Left ventricle myocardium inferior (tissue), 1 donor: ENCODE results near the gene RILPL1. TPM values are rescaled to one million over a fixed set of nuclear protein-coding genes. Genes with fewer than 3 reads are reported as not detected.
A peak's percentile ranks its signal among the peaks of the same experiment; 100 is the strongest.
"Not testable (repeated sequence)": the region's sequence is repeated elsewhere in the genome, so short reads cannot be mapped to it uniquely, and the experiment has no call there.

Source experiments
- DNase-seq: peaks from one replicate; pipeline ENCODE4 v3.0.0-alpha.2; 2020
- H3K27ac ChIP-seq: fragments of 200-600 bp; replicated peaks from 2 replicates; pipeline ENCODE4 v1.8.0; 2021
- H3K27me3 ChIP-seq: fragments of 200-600 bp; 2 replicates; pipeline ENCODE4 v1.8.0; 2021; ENCODE audit warnings: low read depth
- H3K36me3 ChIP-seq: fragments of 200-600 bp; 2 replicates; pipeline ENCODE4 v1.8.0; 2021
- H3K4me1 ChIP-seq: fragments of 200-600 bp; 2 replicates; pipeline ENCODE4 v1.8.0; 2021
- H3K4me3 ChIP-seq: fragments of 200-600 bp; 2 replicates; pipeline ENCODE4 v1.8.0; 2021; ENCODE audit warnings: mild to moderate bottlenecking, moderate library complexity
- H3K9me3 ChIP-seq: fragments of 200-600 bp; replicated peaks from 2 replicates; pipeline ENCODE4 v1.8.0; 2021
- CTCF ChIP-seq: fragments of 200-600 bp; IDR thresholded peaks from 2 replicates; pipeline ENCODE4 v1.8.0; 2021; ENCODE audit warnings: antibody characterized with exemption, mild to moderate bottlenecking, borderline replicate concordance
- intact Hi-C: fragments of 100-400 bp; cut with micrococcal nuclease; formaldehyde crosslinking; loops from one replicate; pipeline ENCODE4 v1.11.0; 2022
- long read RNA-seq: library from polyadenylated mRNA; unstranded; transcript quantifications from one replicate; pipeline ENCODE4 v2.0.0, GENCODE V29; 2021
- total RNA-seq: library from RNA; stranded (reverse); fragmentation: NEBNext Ultra II Directional; extraction: Animal tissue kit (Norgen Biotek cat#: 25700); gene quantifications from one replicate; pipeline ENCODE4 v1.2.1, GENCODE V29; 2021
- donor health status: DM: no; HTN: yes; CAD: no; lungs with severe emphysema.

The RILPL1 gene, protein sequence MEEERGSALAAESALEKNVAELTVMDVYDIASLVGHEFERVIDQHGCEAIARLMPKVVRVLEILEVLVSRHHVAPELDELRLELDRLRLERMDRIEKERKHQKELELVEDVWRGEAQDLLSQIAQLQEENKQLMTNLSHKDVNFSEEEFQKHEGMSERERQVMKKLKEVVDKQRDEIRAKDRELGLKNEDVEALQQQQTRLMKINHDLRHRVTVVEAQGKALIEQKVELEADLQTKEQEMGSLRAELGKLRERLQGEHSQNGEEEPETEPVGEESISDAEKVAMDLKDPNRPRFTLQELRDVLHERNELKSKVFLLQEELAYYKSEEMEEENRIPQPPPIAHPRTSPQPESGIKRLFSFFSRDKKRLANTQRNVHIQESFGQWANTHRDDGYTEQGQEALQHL
- 89.7 TPM for total RNA-seq
- long read RNA-seq, transcript RILPL1-205 (8 exons, 2,258 nt), result major isoform, 250 of 408 reads
- long read RNA-seq, transcript RILPL1-202 (7 exons, 3,932 nt), result minor isoform, 54 of 408 reads
- long read RNA-seq, partial matches to known transcripts, result 16 of 408 reads
- long read RNA-seq, other reads (novel, unspliced or antisense), result 85 of 408 reads

DNA sequence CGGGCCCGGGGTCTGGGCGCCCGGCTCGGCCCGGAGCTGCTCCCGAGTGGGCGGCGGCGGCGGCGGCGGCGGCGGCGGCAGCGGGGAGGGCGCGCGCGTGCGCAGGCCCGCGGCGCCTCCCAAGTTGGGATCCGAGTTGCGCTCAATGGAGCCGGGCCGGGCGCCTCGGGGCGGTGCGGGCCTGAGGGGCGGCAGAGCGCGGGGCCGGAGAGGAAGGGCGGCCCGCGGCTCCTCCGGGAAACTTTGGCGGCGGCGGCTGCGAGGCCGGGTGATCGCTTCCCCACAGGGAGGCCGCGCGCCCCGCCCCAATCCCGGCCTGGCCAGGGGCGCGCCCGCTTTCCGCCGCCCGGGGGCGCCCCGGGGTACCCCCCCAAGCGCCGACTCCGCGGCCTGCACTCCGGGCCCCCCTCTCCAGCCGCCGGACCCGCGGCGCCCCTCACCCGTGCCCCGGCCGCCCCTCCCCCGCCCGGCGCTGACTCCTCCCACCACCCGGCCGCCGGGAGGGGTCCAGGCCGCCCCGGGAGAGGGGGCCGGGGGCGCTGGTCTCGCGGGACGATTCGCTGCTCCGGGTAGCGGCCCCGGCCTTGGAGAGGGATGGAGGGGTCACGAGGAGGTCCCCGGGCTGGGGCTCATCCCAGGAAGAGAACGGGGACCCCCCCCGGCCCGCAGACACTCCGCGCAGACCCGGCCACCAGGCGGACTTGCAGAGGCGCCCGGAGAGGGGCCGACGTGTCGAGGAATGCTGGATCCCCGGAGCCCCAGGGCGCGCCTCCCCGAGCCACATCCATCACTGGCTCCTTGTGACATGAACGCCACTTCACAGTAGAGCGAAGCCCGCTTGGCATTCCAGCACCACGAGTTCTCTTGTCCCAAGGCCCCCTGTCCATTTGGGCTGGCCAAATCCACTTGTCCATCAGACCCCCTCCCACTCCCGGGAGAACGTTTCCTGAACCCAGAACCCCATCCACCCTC, at the start of gene RILPL1:
Gene RILPL1 (minus strand): TSS at position 48 of the 972 bp plus-strand sequence. CDS start 237 bp downstream, outside the sequence.
- intact Hi-C loops, result no loop called here
- Histone ChIP-seq H3K4me3 (peak within 1 kb of the TSS; percentile 89), H3K4me1 (peaks cover 49% of the 10 kb centered on the region), H3K9me3 (no peaks in the 10 kb centered on the region), H3K27ac (peak within 1 kb of the TSS; percentile 98), H3K27me3 (no peaks in the 10 kb centered on the region), H3K36me3 (peaks cover 11% of the 10 kb centered on the region)
- peak; percentile 63 for DNase-seq
- TF ChIP-seq CTCF, result peak; percentile 59

DNA sequence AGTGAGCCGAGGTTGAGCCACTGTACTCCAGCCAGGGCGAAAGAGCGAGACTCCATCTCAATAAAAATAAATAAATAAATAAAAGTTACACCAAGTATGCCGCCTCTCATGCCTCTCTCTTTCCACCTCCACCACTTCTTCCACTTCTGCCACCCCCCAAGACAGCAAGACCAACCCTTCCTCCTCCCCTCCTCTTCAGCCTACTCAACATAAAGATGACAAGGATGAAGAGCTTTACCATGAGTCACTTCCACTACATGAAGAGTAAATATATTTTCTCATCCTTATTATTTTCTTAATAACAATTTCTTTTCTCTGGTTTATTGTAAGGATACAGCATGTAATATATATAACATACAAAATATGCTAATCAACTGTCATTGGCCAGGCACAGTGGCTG, 47.3 kb upstream of the RILPL1 start:
- Histone ChIP-seq H3K4me1 (peaks cover 39% of the 10 kb centered on the region), H3K27ac (no peak overlapping the region), H3K4me3 (no peak overlapping the region), H3K27me3 (no peaks in the 10 kb centered on the region), H3K9me3 (no peaks in the 10 kb centered on the region), H3K36me3 (no peaks in the 10 kb centered on the region)
- no peak for DNase-seq
- intact Hi-C loops, result no loop called here
- TF ChIP-seq CTCF, result no peak

DNA sequence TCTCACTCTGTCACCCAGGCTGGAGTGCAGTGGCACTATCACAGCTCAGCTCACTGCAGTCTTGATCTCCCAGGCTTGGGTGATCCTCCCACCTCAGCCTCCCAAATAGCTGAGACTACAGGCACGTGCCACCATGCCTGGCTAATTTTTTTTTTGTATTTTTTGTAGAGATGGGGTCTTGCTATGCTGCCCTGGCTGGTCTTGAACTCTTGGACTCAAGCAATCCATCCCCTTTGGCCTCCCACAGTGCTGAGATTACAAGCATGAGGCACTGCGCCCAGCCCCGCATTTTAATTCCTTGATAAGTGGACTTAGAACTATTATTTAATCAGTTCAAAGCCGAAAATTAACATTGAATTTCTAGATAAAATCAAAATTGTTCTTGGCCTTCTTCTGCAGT, 45.3 kb upstream of the RILPL1 start:
- H3K4me3 ChIP-seq, intact Hi-C loops, H3K36me3 ChIP-seq, H3K27me3 ChIP-seq, DNase-seq, H3K9me3 ChIP-seq, H3K27ac ChIP-seq: not testable (repeated sequence)
- H3K4me1 ChIP-seq, result peaks cover 24% of the 10 kb centered on the region

DNA sequence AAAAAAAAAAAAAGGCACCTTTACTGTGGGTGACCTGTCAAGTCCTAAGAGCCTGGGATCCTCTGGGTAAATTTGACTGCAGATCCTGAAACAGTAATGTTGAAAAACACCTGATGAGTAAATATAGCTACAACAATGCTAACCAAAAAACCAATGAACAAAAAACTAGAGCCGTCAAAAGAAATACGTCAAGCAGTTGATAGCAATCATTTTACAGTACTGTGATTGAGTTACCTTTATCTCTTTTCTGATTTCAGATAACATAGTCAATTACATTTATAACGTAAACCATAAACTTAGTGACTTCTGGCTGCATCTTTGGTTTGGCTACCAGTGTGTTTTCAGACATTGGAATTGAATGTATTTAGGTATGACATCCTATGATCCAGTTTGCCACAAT, 44.7 kb upstream of the RILPL1 start:
- no peaks in the 10 kb centered on the region for H3K36me3 ChIP-seq
- DNase-seq, result no peak
- H3K4me3 ChIP-seq, result no peak overlapping the region
- intact Hi-C loops, result no loop called here
- no peaks in the 10 kb centered on the region for H3K9me3 ChIP-seq
- H3K4me1 ChIP-seq, result peaks cover 18% of the 10 kb centered on the region
- H3K27me3 ChIP-seq, result no peaks in the 10 kb centered on the region
- no peak overlapping the region for H3K27ac ChIP-seq
- TF ChIP-seq CTCF, result no peak

DNA sequence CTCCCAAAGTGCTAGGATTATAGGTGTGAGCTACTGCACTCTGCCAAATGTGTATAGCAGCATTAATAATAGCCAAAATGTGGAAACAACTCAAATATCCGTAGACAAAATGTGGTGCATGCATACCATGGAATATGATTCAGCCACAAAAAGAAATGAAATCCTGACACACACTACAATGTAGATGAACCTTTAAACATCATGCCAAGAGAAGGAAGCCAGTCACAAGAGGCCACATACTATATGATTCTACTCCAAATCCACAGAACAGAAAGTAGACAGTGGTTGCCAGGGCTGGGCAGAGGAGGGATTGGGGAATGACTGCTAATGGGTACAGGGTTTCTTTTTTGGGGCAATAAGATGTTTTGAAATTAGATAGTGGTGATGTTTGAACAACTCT, 43.1 kb upstream of the RILPL1 start:
- no peak for DNase-seq
- no peaks in the 10 kb centered on the region for H3K9me3 ChIP-seq
- no peaks in the 10 kb centered on the region for H3K27me3 ChIP-seq
- H3K36me3 ChIP-seq, result no peaks in the 10 kb centered on the region
- H3K4me1 ChIP-seq, result peaks cover 2% of the 10 kb centered on the region
- no peak for TF ChIP-seq CTCF
- no peak overlapping the region for H3K4me3 ChIP-seq
- H3K27ac ChIP-seq, result no peak overlapping the region
- intact Hi-C loops, result no loop called here
